ENCODE measurements around the gene PTPN2. TPM values are rescaled to one million over a fixed set of nuclear protein-coding genes. Genes with fewer than 3 reads are reported as not detected.

The PTPN2 gene
- total RNA-seq, 4 donors from 2014 or later: 27.2 to 97.9 (median 39.9) TPM

DNA sequence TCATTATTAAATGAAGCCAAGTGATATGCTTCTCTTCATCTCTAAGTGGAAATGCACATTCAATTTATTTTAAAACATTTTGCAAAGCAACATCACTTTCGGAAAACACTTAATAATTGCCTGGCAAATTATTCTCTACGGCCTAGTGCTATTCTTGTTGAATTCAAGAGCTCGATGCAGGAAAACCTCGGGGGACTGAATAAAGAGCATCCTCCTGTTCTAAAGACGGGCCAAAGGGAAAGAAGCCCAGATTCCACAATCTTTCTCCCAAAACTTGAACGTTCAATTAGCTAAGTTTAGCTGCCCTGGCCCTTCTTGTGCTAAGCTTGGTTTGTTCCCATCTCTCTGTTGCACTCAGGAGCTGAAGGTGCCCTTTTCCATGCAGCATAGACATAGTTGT lies 40.6 kb upstream of the PTPN2 start:
- ATAC-seq (ENCODE audit: low FRiP score) (no peak), DNase-seq (ENCODE audit: low spot score) (no peak)
- TF ChIP-seq, protein P1, sequence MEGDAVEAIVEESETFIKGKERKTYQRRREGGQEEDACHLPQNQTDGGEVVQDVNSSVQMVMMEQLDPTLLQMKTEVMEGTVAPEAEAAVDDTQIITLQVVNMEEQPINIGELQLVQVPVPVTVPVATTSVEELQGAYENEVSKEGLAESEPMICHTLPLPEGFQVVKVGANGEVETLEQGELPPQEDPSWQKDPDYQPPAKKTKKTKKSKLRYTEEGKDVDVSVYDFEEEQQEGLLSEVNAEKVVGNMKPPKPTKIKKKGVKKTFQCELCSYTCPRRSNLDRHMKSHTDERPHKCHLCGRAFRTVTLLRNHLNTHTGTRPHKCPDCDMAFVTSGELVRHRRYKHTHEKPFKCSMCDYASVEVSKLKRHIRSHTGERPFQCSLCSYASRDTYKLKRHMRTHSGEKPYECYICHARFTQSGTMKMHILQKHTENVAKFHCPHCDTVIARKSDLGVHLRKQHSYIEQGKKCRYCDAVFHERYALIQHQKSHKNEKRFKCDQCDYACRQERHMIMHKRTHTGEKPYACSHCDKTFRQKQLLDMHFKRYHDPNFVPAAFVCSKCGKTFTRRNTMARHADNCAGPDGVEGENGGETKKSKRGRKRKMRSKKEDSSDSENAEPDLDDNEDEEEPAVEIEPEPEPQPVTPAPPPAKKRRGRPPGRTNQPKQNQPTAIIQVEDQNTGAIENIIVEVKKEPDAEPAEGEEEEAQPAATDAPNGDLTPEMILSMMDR (IDR thresholded peaks at IDR 0.05): no peak

DNA sequence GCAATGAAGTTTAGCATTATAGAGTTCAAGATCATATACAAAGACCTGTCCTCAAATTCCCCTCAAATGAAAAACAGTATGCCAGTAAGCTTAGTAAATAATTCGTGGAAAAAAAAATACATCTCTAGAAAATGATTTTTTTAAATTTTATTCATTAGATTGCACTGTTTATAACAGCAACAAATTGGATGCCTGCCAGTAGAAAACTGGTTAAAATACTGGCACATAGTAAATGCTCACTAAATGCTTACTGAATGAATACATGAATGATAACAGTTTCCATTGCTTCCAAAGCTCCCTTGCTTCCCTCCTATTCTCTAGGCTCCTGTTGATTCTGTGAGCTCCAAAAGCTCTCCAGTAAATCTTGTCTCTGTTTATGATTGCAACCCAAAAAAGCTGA lies 38.2 kb upstream of the PTPN2 start:
- no peak for DNase-seq (ENCODE audit: low spot score)
- TF ChIP-seq, protein P1 (IDR thresholded peaks at IDR 0.05): no peak
- ATAC-seq (ENCODE audit: low FRiP score): no peak

DNA sequence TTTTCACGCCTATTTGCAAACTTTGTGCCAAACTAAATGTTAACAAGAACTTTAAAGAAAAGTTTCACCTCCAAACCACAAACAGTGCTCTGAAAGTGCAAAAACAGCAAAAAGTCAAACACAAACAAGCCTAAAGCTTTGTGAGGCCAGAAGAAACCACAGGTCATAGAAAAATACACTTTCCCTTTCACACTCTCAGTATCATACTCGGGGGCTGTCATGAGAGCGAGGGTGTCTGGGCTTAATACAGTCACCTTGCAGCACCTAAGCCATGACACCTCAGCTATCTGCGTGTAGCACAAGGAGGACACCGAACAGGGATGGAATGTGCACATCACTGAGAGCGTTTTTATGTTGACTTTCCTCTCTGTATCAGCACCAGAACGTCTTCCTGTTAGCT lies 37.1 kb upstream of the PTPN2 start:
- TF ChIP-seq, protein P1 (IDR thresholded peaks at IDR 0.05): no peak

DNA sequence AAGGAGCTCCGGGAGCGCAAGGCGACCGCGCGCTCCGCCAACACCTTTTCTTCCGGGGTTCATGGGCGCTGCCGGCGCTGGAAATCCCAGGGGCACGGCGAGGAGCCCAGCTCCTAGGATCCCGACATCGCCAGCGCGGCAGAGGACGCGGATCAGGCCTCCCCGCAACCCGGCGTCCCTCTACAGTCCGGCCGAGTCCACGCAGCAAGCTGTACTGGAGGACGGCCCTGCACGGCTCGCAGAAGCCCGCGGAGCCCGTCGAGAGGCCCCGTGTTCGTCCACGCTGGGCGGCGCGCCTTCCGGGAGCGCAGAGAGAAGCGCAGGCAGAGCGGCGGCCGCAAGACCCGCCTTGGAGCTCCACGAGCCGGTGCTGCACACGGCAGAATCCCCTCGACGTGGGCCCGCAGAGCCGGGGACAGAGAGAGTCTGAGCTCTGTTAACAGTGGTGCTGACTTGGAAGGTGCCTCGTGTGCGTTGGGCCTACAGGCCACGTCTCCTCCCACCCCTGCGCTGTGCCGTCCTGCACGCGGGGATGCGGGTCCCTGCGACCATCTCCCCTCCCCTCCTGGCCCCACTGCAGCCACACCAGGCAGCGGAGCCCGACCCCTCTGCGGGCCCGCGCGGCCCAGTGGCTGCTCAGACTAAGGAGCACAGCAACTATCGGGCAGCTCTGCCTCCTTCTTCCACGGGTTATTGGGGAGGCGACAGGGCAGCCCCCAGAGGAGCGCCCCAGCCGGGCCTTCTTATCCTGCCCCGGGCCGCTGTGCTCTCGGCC lies 28.1 kb upstream of the PTPN2 start:
- DNase-seq (ENCODE audit: low spot score): no peak
- TF ChIP-seq, protein P1 (IDR thresholded peaks at IDR 0.05): no peak
- ATAC-seq (ENCODE audit: low FRiP score): peak; percentile 44

More for the DNA sequence above, 37.1 kb upstream of the PTPN2 start:
- ATAC-seq (ENCODE audit: low FRiP score) (no peak), DNase-seq (ENCODE audit: low spot score) (no peak)

DNA sequence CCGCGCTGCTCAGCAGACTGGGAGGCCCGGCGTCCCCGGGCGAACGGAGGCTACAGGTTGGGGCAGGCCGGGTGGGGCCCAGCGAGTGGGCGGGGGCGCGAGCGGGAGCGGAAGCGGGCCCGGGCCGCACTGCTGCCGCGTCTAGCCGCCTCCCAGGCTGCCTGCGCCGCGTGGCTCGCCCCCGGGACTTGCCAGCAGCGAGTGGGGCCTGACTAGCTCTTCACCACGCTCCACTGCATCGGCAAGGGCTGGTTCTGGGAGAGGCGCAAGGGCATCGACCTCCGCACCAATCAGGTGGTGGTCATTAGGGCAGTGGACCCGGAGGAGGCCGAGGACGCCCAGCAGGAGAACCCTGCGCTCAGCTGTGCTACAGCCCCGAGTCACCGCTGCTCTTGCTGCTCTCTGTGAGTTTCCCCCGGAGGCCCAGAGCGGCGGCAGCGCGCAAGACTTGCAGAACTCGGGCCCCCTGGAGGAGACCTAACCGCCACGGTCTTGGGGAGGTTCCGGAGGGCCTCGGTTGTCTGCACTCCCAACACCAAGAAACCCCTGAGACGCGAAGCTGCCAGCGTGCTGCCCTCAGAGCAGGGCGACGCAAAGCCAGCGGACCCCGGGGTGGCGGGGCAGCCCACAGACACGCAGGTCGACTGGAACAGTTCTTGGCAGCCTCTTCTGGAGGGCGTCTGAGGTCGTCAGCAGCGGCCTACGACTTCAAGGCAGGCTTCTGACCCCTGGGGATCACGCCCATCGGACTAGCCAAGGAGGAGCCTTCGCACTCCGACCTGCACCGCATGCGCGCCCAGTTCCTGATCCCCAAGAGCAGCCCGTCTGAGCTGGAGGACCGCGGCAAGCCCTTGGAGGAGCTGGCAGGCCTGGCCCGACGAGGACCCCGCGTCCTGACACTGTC lies 27.2 kb upstream of the PTPN2 start:
- DNase-seq (ENCODE audit: low spot score) (no peak), ATAC-seq (ENCODE audit: low FRiP score) (peak; percentile 64)
- TF ChIP-seq, protein P1 (IDR thresholded peaks at IDR 0.05): no peak

DNA sequence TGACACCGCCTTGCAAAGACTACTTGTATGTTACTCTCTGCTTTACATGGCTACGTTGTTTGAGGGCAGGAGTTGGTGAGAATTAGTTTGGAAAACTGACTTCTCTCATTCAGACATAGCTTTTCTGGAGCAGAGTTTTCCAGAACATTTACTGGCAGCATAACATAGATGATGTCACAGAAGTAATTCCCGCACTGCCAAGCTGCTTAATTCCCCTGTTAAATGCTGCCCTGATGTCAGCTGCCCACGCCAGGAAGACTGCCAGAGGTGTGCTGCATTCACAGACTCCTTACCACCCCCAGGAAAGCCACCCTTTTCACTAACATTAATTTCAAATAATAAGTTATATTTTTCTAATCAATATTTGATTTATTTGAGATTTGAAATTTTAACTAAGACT lies 24.7 kb upstream of the PTPN2 start:
- no peak for ATAC-seq (ENCODE audit: low FRiP score)
- TF ChIP-seq, protein P1 (IDR thresholded peaks at IDR 0.05): no peak
- DNase-seq (ENCODE audit: low spot score): no peak

All from omental fat pad (tissue), 4 donors.